HCT116 (cell line): ENCODE measurements around the gene GSTM1. TPM values are rescaled to one million over a fixed set of nuclear protein-coding genes. Genes with fewer than 3 reads are reported as not detected.
"Not testable (repeated sequence)": the region's sequence is repeated elsewhere in the genome, so short reads cannot be mapped to it uniquely, and the experiment has no call there.

Experiments
- ATAC-seq: fragments of 200-7000 bp; cut with Tn5 transposase; 2 replicates; pipeline ENCODE4 v1.9.1; 2020; ENCODE audit warnings: mild to moderate bottlenecking, moderate library complexity
- BruUV-seq: library from RNA; stranded (reverse); fragments of 400-500 nt; replicated peaks from 2 replicates; lab custom pipeline; 2021; lab: Mats Ljungman, UMichigan
- CTCF ChIA-PET: fragments of 300-600 bp; sonication (Branson Sonifier 250); formaldehyde crosslinking; loops from one replicate; lab custom pipeline; 2021; ENCODE audit warnings: antibody characterized with exemption; lab: Charles Lee
- POLR2A ChIA-PET: fragments of 300-600, 350-600 bp; sonication (Branson Sonifier 250); formaldehyde crosslinking; loops from one replicate; lab custom pipeline; 2021; ENCODE audit warnings: antibody characterized with exemption; lab: Charles Lee
- RAD21 ChIA-PET, 2 experiments: fragments of 300-600 bp; sonication (Branson Sonifier 250); formaldehyde crosslinking; loops; one replicate each; lab custom pipeline; 2023; ENCODE audit warnings: low total read pairs in 2 of 2; ENCODE audit not compliant: uncharacterized antibody in 2 of 2, unreplicated experiment in 2 of 2, low non-redundant PET in 1 of 2; lab: Charles Lee
- DNase-seq: peaks from one replicate; pipeline ENCODE4 v3.0.0-alpha.2; 2010; ENCODE audit warnings: low read depth, low spot score
- H2AFZ ChIP-seq: fragments of 200-600 bp; shearing (Covaris generic), sonication (generic); 2 replicates; pipeline ENCODE4 v1.6.1; 2017; ENCODE audit warnings: low read depth, mixed run types, mixed read lengths, antibody characterized with exemption, low read length; ENCODE audit not compliant: poor library complexity, severe bottlenecking
- H3K27ac ChIP-seq: 2 replicates; pipeline ENCODE4 v1.5.1; 2012; ENCODE audit warnings: low read depth, low read length
- H3K27me3 ChIP-seq: fragments of 200-600 bp; sonication (generic); 2 replicates; pipeline ENCODE4 v1.6.1; 2016; ENCODE audit warnings: mixed run types, low read length, mixed read lengths; ENCODE audit not compliant: insufficient read depth
- H3K36me3 ChIP-seq, 2 experiments: fragments of 200-500 bp in 1 of 2; fragments of 200-600 bp in 1 of 2; sonication (Bioruptor generic) in 1 of 2; sonication (generic) in 1 of 2; 2 replicates each; pipeline versions ENCODE4 v1.5.1 to v1.6.1; 2014 to 2016; ENCODE audit warnings: low read length in 2 of 2, inconsistent platforms in 1 of 2, mixed read lengths in 1 of 2, mixed run types in 1 of 2; ENCODE audit not compliant: insufficient read depth in 2 of 2, control insufficient read depth in 1 of 2
- H3K4me1 ChIP-seq, 2 experiments: fragments of 200-600 bp in 1 of 2; sonication (generic) in 1 of 2; 2 replicates each; pipeline versions ENCODE4 v1.5.1 to v1.6.1; 2012 to 2017; ENCODE audit warnings: low read length in 2 of 2, inconsistent platforms in 1 of 2, mild to moderate bottlenecking in 1 of 2, mixed read lengths in 1 of 2, mixed run types in 1 of 2, moderate library complexity in 1 of 2; ENCODE audit not compliant: insufficient read depth in 2 of 2, control insufficient read depth in 1 of 2
- H3K4me2 ChIP-seq: fragments of 200-600 bp; sonication (generic); 2 replicates; pipeline ENCODE4 v1.6.1; 2017; ENCODE audit warnings: mixed run types, low read length, mixed read lengths
- H3K4me3 ChIP-seq, 2 experiments: fragments of 200-600 bp in 1 of 2; sonication (generic) in 1 of 2; replicated peaks in 1 of 2; 2 replicates each; pipeline ENCODE4 v1.5.1; 2011 to 2016; ENCODE audit warnings: low read length in 2 of 2, control low read depth in 1 of 2, low read depth in 1 of 2, mild to moderate bottlenecking in 1 of 2, mixed read lengths in 1 of 2, mixed run types in 1 of 2
- H3K79me2 ChIP-seq: fragments of 200-600 bp; sonication (generic); 2 replicates; pipeline ENCODE4 v1.6.1; 2017; ENCODE audit warnings: mild to moderate bottlenecking, mixed run types, low read length, moderate library complexity, mixed read lengths; ENCODE audit not compliant: insufficient read depth
- H3K9ac ChIP-seq: fragments of 200-600 bp; sonication (generic); 2 replicates; pipeline ENCODE4 v1.6.1; 2016; ENCODE audit warnings: low read length, mixed read lengths
- H3K9me2 ChIP-seq: fragments of 200-600 bp; sonication (generic), shearing (Covaris generic); 2 replicates; pipeline ENCODE4 v1.6.1; 2017; ENCODE audit warnings: mixed run types, mild to moderate bottlenecking, moderate library complexity; ENCODE audit not compliant: insufficient read depth
- H3K9me3 ChIP-seq, 2 experiments: fragments of 200-500 bp in 1 of 2; fragments of 200-600 bp in 1 of 2; sonication (Bioruptor generic) in 1 of 2; sonication (generic) in 1 of 2; 2 replicates each; pipeline ENCODE4 v1.6.1; 2014 to 2017; ENCODE audit warnings: low read length in 2 of 2, mixed read lengths in 2 of 2, inconsistent platforms in 1 of 2, low read depth in 1 of 2, mild to moderate bottlenecking in 1 of 2, mixed run types in 1 of 2, moderate library complexity in 1 of 2; ENCODE audit not compliant: control insufficient read depth in 1 of 2, insufficient read depth in 1 of 2
- H4K20me1 ChIP-seq: fragments of 200-600 bp; sonication (generic), shearing (Covaris generic); 2 replicates; pipeline ENCODE4 v1.6.1; 2017; ENCODE audit warnings: mixed run types, mild to moderate bottlenecking, moderate library complexity; ENCODE audit not compliant: insufficient read depth
- ATF3 ChIP-seq: IDR thresholded peaks from 2 replicates; pipeline ENCODE4 v1.6.1; 2012
- CBX3 ChIP-seq: IDR thresholded peaks from 2 replicates; pipeline ENCODE4 v1.6.1; 2012; ENCODE audit warnings: low read depth
- EGR1 ChIP-seq: IDR thresholded peaks from 2 replicates; pipeline ENCODE4 v1.6.1; 2012; ENCODE audit warnings: low read depth
- ELF1 ChIP-seq: IDR thresholded peaks from 2 replicates; pipeline ENCODE4 v1.6.1; 2012; ENCODE audit warnings: low read depth, borderline replicate concordance
- EZH2phosphoT487 ChIP-seq: fragments of 200-600 bp; IDR thresholded peaks from 2 replicates; pipeline ENCODE4 v1.6.1; 2018; ENCODE audit warnings: antibody characterized with exemption, borderline replicate concordance
- FOSL1 ChIP-seq: IDR thresholded peaks from 2 replicates; pipeline ENCODE4 v1.6.1; 2012; ENCODE audit warnings: low read depth
- JUND ChIP-seq: IDR thresholded peaks from 2 replicates; pipeline ENCODE4 v1.6.1; 2012
- MAX ChIP-seq: IDR thresholded peaks from 2 replicates; pipeline ENCODE4 v1.6.1; 2012
- POLR2A ChIP-seq: IDR thresholded peaks from 2 replicates; pipeline ENCODE4 v1.7.0; 2011; ENCODE audit warnings: borderline replicate concordance; ENCODE audit not compliant: insufficient read depth, insufficient read length; ENCODE audit errors: extremely low read depth
- POLR2AphosphoS5 ChIP-seq: IDR thresholded peaks from 2 replicates; pipeline ENCODE4 v1.6.1; 2011; ENCODE audit warnings: mild to moderate bottlenecking, low read depth, low read length, moderate library complexity
- RAD21 ChIP-seq: IDR thresholded peaks from 2 replicates; pipeline ENCODE4 v1.6.1; 2012; ENCODE audit warnings: low read depth, mild to moderate bottlenecking
- SIN3A ChIP-seq: IDR thresholded peaks from 2 replicates; pipeline ENCODE4 v1.6.1; 2012; ENCODE audit warnings: low read depth
- SP1 ChIP-seq: IDR thresholded peaks from 2 replicates; pipeline ENCODE4 v1.6.1; 2012; ENCODE audit warnings: low read depth
- TCF7L2 ChIP-seq: IDR thresholded peaks from 2 replicates; pipeline ENCODE4 v1.7.0; 2011; ENCODE audit warnings: borderline replicate concordance, inconsistent platforms; ENCODE audit not compliant: insufficient read depth, insufficient read length; ENCODE audit errors: extremely low read depth
- ZFX ChIP-seq: fragments of 450-650 bp; IDR thresholded peaks from 2 replicates; pipeline ENCODE4 v1.6.1; 2017
- ZNF274 ChIP-seq: fragments of 200-500 bp; sonication (Bioruptor generic); IDR thresholded peaks from 2 replicates; pipeline ENCODE4 v1.6.1; 2014; ENCODE audit warnings: mild to moderate bottlenecking, low read depth, low read length, inconsistent platforms
- intact Hi-C: fragments of 100-400 bp; cut with micrococcal nuclease; formaldehyde crosslinking; loops from 2 replicates; pipeline ENCODE4 v1.10.0; 2022
- total RNA-seq: library from RNA; stranded (reverse); gene quantifications from one replicate; pipeline ENCODE4 v1.2.1, GENCODE V29; 2021; ENCODE audit not compliant: unreplicated experiment

Gene GSTM1
- total RNA-seq, 1 experiment from 2014 or later: not detected

- no peaks in the 10 kb centered on the region for H4K20me1 ChIP-seq
- H3K27me3 ChIP-seq: no peaks in the 10 kb centered on the region
- H3K79me2 ChIP-seq: no peaks in the 10 kb centered on the region
- ATAC-seq: no peak
- no peak overlapping the region for H3K4me3 ChIP-seq
- no peak for DNase-seq
- no peaks in the 10 kb centered on the region for H3K4me1 ChIP-seq
- no peaks in the 10 kb centered on the region for H3K36me3 ChIP-seq
- TF ChIP-seq TCF7L2: no peak
- no peak for TF ChIP-seq ZNF274
- no peak for TF ChIP-seq EGR1
- no peak for TF ChIP-seq ELF1
- no peak for TF ChIP-seq EZH2phosphoT487
- TF ChIP-seq MAX: no peak
- no peak for TF ChIP-seq ATF3
- TF ChIP-seq SP1: no peak
- no peak for TF ChIP-seq JUND
- no peak for TF ChIP-seq POLR2A
- no peak for TF ChIP-seq ZFX
- TF ChIP-seq FOSL1: no peak
- TF ChIP-seq SIN3A: no peak
- TF ChIP-seq RAD21: no peak
- no peak for TF ChIP-seq POLR2AphosphoS5
- TF ChIP-seq CBX3: no peak
- no peak overlapping the region for H2AFZ ChIP-seq
- no peak overlapping the region for H3K9ac ChIP-seq
- intact Hi-C loops: loop anchor here (5.0 kb wide), 1 partner anchor 36 kb away; no protein-coding TSS in a partner anchor
- BruUV-seq: no TSS peak
- H3K4me2 ChIP-seq: no peak overlapping the region
- CTCF ChIA-PET: no interaction called here
- H3K27ac ChIP-seq: no peak overlapping the region
- H3K9me3 ChIP-seq: no peaks in the 10 kb centered on the region
- RAD21 ChIA-PET: no interaction called here
- H3K9me2 ChIP-seq: no peaks in the 10 kb centered on the region
- POLR2A ChIA-PET: no interaction called here
These were observed 16.6 kb upstream of the GSTM1 start for GRCh38 chr1:109671067-109671466.

- H3K4me1 ChIP-seq, H2AFZ ChIP-seq, H3K36me3 ChIP-seq, BruUV-seq, H3K27me3 ChIP-seq, ATAC-seq, RAD21 ChIA-PET, H3K4me2 ChIP-seq, POLR2A ChIA-PET, H3K9me2 ChIP-seq, H3K4me3 ChIP-seq, DNase-seq, CTCF ChIA-PET, H4K20me1 ChIP-seq, H3K9ac ChIP-seq, H3K79me2 ChIP-seq, H3K9me3 ChIP-seq, H3K27ac ChIP-seq: not testable (repeated sequence)
- intact Hi-C loops: loop anchor here (5.0 kb wide), 1 partner anchor 33 kb away; no protein-coding TSS in a partner anchor
These were observed 13.8 kb upstream of the GSTM1 start for GRCh38 chr1:109673861-109674260.

- H3K9ac ChIP-seq, H4K20me1 ChIP-seq, intact Hi-C loops, H3K9me2 ChIP-seq, H2AFZ ChIP-seq, H3K4me2 ChIP-seq, POLR2A ChIA-PET, H3K9me3 ChIP-seq, ATAC-seq, CTCF ChIA-PET, DNase-seq, H3K27me3 ChIP-seq, H3K4me1 ChIP-seq, H3K27ac ChIP-seq, BruUV-seq, H3K4me3 ChIP-seq, RAD21 ChIA-PET, H3K79me2 ChIP-seq, H3K36me3 ChIP-seq: not testable (repeated sequence)
These were observed 10.8 kb upstream of the GSTM1 start for GRCh38 chr1:109676683-109677381.
